ENCODE data around the gene OR2V2.

GRCh38 chr5:181192337-181193046 lies 45.1 kb downstream of the OR2V2 start:
- TF ChIP-seq CREB5 (CRISPR knock-in tag; IDR thresholded peaks at IDR 0.05; ENCODE audit: low read depth), result no peak
- TF ChIP-seq PPARA (CRISPR knock-in tag; IDR thresholded peaks at IDR 0.05; ENCODE audit: borderline replicate concordance), result no peak
- no peak for TF ChIP-seq BACH2 (CRISPR knock-in tag; IDR thresholded peaks at IDR 0.05; ENCODE audit: borderline replicate concordance)
- TF ChIP-seq ZFP30 (CRISPR knock-in tag; IDR thresholded peaks at IDR 0.05), result no peak
- TF ChIP-seq TOX (CRISPR knock-in tag; IDR thresholded peaks at IDR 0.05; ENCODE audit: borderline replicate concordance), result no peak
